Bronchus fibroblast of lung (primary cell): ENCODE measurements around the gene SPOCK3. TPM values are rescaled to one million over a fixed set of nuclear protein-coding genes. Genes with fewer than 3 reads are reported as not detected.

Experiments used
- total RNA-seq: library from RNA; depleted of rRNA; stranded (reverse); fragments of >200 nt; gene quantifications from 2 replicates; pipeline ENCODE4 v1.2.3, GENCODE V29; 2015

Gene SPOCK3
- 0.17 and 1.0 TPM in 2 replicates for total RNA-seq

DNA sequence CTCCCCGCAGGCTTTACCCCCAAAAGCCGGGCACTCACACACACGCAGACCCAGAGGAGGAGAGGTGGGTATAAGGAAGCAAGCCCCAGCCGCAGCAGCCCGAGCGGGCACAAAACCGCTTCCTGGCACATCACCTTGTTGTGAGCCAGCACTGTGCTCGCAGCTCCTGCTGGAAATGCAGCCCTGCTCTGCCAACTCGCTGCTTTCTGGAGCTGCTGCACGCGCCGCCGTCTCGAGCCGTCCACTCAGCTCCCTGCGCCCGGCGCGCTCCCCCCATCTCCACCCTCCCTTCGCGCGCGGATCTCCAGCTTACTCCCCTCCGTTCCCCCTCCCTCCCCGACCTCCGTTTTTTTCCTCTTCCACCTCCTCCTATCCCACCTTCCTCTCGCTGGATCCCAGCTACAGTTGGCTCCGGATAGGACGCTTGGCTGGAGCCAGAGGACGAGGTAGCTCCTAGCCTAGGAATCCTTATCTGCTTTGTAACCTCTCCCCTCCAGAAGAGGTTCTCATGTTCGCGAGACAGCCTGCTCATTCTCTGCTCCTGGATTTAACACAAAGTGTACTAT, at the start of gene SPOCK3:
Gene SPOCK3, minus strand, starts transcription at position 179 of the 566 bp plus-strand sequence.

